Ovary (tissue), 9 donors: ENCODE data around the gene TESPA1. TPM values are rescaled to one million over a fixed set of nuclear protein-coding genes. Genes with fewer than 3 reads are reported as not detected.

Experiments
- DNase-seq, 5 donors: peaks; one replicate each; pipeline ENCODE4 v3.0.0-alpha.2; 2019 to 2020
- H3K27ac ChIP-seq, 2 donors: fragments of 200-600 bp; one replicate each; pipeline versions ENCODE4 v1.5.1 to v1.8.0; 2019 to 2022
- H3K27me3 ChIP-seq: fragments of 200-600 bp; one replicate; pipeline ENCODE4 v1.8.0; 2022
- H3K36me3 ChIP-seq: fragments of 200-600 bp; sonication (generic); one replicate; pipeline ENCODE4 v1.5.1; 2019
- H3K4me1 ChIP-seq: one replicate; pipeline ENCODE4 v1.8.1; 2013; ENCODE audit warnings: mild to moderate bottlenecking, moderate library complexity; ENCODE audit not compliant: insufficient read depth
- H3K4me3 ChIP-seq: fragments of 200-600 bp; sonication (generic); one replicate; pipeline ENCODE4 v1.5.1; 2017
- H3K9me3 ChIP-seq, 2 donors: fragments of 200-600 bp in 1 of 2; sonication (generic) in 1 of 2; one replicate each; pipeline versions ENCODE4 v1.5.1 to v1.8.1; 2013 to 2019; ENCODE audit warnings: mild to moderate bottlenecking in 1 of 2, moderate library complexity in 1 of 2
- CTCF ChIP-seq, 3 donors: fragments of 450-650 bp in 2 of 3; fragments of 200-600 bp in 1 of 3; IDR thresholded peaks; one replicate each; pipeline versions ENCODE4 v1.5.1 to v1.8.0; 2016 to 2022; ENCODE audit warnings: antibody characterized with exemption in 3 of 3, mild to moderate bottlenecking in 1 of 3
- EP300 ChIP-seq: sonication (generic); formaldehyde crosslinking; IDR thresholded peaks from one replicate; pipeline ENCODE4 v1.6.1; 2017; ENCODE audit warnings: antibody characterized with exemption
- POLR2A ChIP-seq: fragments of 450-650 bp; IDR thresholded peaks from one replicate; pipeline ENCODE4 v1.6.1; 2017; ENCODE audit warnings: antibody characterized with exemption, mild to moderate bottlenecking, moderate library complexity
- WGBS, 3 donors: extraction: QIAGEN DNeasy Blood & Tissue Kit in 1 of 3; methylation state at CpG; one replicate each; pipeline versions ENCODE4 v1.1.5 to v1.1.7; 2013 to 2017; 5-methylcytosine and 5-hydroxymethylcytosine counted together
- intact Hi-C, 4 donors: fragments of 100-400 bp; cut with DNase I; formaldehyde crosslinking; loops; one replicate each; pipeline versions ENCODE4 v1.11.0 to v1.15.1; 2022 to 2023
- polyA plus RNA-seq, 2 donors: library from polyadenylated mRNA; stranded (reverse); fragments of 200-250 nt in 1 of 2; fragments of 350-450 nt in 1 of 2; fragmentation: Illumina TruSeq in 1 of 2; extraction: RNeasy Lipid Tissue Mini Kit (QIAGEN cat#74804) in 1 of 2; gene quantifications; one replicate each; pipeline ENCODE4 v1.2.3, GENCODE V29; 2013 to 2014
- total RNA-seq, 7 donors: library from RNA; depleted of rRNA in 2 of 7; stranded (reverse); fragments of >200 nt in 2 of 7; fragmentation: NEBNext Ultra II Directional in 3 of 7; extraction: Animal tissue kit (Norgen Biotek cat#: 25700) in 3 of 7; gene quantifications; one replicate each; pipeline versions ENCODE4 v1.1.0 to v1.2.4, GENCODE V29; 2016 to 2023
- donor health status: DM: no; HTN: no; CAD: no; lungs with moderate emphysema.
- donor health status: DM: no; HTN: no; CAD: no.
- donor health status: Bipolar disorder and iron deficiency.
- donor health status: DM: yes; HTN: yes; CAD: no.
- donor health status: DM: no; HTN: no; CAD: no.
- donor health status: DM: yes; HTN: yes; CAD: no.

TESPA1 gene
- total and polyA plus RNA-seq, 9 donors: 1.3 to 5.9 (median 3.2) TPM

DNA sequence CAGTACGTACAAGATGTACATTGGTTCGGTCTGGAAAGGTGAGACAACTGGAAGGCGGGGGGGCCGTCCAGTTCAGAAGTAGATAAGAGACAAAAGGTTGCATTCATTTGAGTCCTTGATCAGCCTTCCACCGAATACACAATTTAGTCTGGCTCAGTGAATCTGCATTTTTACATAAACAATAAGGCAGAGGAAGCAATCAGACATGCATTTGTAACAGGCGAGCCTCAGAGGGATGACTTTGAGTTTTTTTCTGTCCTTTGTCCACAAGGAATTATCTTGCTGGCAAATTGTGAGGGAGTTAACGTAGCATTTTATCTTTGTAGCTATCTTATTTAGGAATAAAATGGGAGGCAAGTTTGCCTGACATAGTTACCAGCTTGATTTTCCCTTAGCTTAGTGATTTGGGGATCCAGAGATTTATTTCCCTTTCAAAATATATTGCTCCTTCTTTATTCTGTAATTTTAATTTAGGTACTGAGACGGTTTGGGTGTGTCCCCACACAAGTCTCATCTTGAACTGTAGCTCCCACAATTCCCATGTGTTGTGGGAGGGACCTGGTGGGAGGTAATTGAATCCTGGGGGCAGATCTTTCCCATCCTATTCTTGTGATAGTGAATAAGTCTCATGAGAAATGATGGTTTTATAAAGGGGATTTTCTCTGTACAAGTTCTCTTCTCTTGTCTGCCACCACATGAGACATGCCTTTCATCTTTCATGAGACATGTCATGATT, 59.4 kb downstream of the TESPA1 start:
- TF ChIP-seq CTCF (IDR thresholded peaks at IDR 0.05) (no peak), EP300 (no peak), POLR2A (no peak)
- 57 to 73% (median 67%) methylated on average over 8 of the region's 8 CpGs for WGBS, 3 donors
- intact Hi-C loops: no loop called here

DNA sequence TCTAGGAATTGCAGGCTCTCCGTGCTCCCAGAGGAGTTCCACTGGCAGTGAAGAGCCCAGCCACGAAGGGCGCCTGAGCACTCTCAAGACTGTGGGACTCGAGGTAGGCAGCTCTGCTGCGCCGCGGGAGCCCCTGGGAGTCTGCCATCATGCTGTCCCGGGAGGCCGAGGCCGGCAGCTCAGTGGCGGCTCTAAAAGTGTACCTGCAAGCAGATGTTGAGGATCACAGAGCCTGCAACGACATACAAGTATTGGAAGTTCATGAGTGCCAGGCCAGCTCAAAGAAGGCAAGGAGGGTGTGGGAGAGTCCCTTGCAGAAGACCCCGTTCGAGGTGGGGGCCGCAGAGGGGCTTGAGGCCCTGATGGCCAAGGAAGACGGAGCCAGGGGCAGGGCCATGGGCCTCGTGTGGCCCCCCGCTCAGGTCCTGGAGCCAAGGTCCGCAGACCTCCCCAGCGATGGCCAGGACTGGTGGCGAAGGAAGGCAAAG, 67.5 kb downstream of the TESPA1 start:
- H3K9me3 ChIP-seq: no peaks in the 10 kb centered on the region
- DNase-seq: no peak
- no peak overlapping the region for H3K27ac ChIP-seq
- no peaks in the 10 kb centered on the region for H3K27me3 ChIP-seq
- TF ChIP-seq POLR2A (no peak), CTCF (IDR thresholded peaks at IDR 0.05) (no peak), EP300 (no peak)
- H3K4me1 ChIP-seq: no peaks in the 10 kb centered on the region
- intact Hi-C loops: no loop called here
- WGBS, 3 donors: 82 to 90% (median 89%) methylated on average over 21 of the region's 21 CpGs
- no peak overlapping the region for H3K4me3 ChIP-seq
- H3K36me3 ChIP-seq: no peaks in the 10 kb centered on the region

More for the DNA sequence above, 59.4 kb downstream of the TESPA1 start:
- no peaks in the 10 kb centered on the region for H3K27me3 ChIP-seq
- DNase-seq: no peak
- H3K9me3 ChIP-seq: no peaks in the 10 kb centered on the region
- H3K4me3 ChIP-seq: no peak overlapping the region
- no peaks in the 10 kb centered on the region for H3K36me3 ChIP-seq
- H3K27ac ChIP-seq: no peak overlapping the region
- no peaks in the 10 kb centered on the region for H3K4me1 ChIP-seq

Other genes starting within 250 kb of the TESPA1 start
- 1 to 10 TPM in 1 of 7 donors, under 1 TPM in 2, not detected in 4; 0.75 to 1.1 (median 0.81) TPM for gene MUCL1, start 130.2 kb downstream of the TESPA1 start, total RNA-seq
- under 1 TPM in 1 of 2 donors, not detected in 1; 0.58 TPM for gene MUCL1, start 130.2 kb downstream of the TESPA1 start, polyA plus RNA-seq
- gene NEUROD4, start 35.2 kb upstream of the TESPA1 start, total RNA-seq: not detected
- gene NEUROD4, start 35.2 kb upstream of the TESPA1 start, polyA plus RNA-seq: not detected
- gene OR9K2, start 141.6 kb upstream of the TESPA1 start, total RNA-seq: not detected
- not detected for gene OR9K2, start 141.6 kb upstream of the TESPA1 start, polyA plus RNA-seq
- not detected for gene OR10A7, start 236.3 kb upstream of the TESPA1 start, total RNA-seq
- gene OR10A7, start 236.3 kb upstream of the TESPA1 start, polyA plus RNA-seq: not detected